ENCODE data around the gene SERPINA10.

SERPINA10 gene

DNA sequence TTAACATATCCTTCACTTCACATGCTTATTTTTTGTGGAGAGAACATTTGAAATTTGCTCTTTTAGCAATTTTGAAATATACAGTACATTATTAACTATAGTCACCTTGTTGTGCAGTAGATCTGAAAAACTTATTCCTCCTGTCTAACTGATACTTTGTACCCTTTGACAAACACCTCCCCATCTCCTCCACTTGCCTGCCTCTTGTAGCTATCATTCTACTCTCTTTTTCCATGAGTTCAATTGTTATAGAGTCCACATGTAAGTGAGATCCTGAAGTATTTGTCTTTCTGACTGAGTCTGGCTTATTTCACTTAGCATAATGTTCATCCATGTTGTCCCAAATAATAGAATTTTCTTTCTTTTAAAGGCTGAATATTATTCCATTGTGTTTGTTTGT lies 39.5 kb upstream of the SERPINA10 start:
- Histone ChIP-seq H3K27ac (ENCODE audit: insufficient read depth in 1 of 2, low read depth in 1 of 2, low read length in 2 of 2, poor library complexity in 1 of 2, severe bottlenecking in 2 of 2) (no peak overlapping the region), H3K4me3 (ENCODE audit: control insufficient read depth in 1 of 7, extremely low read depth in 1 of 7, insufficient read depth in 4 of 7, low read depth in 2 of 7, low read length in 6 of 7) (no peak overlapping the region), H3K9me3 (ENCODE audit: control extremely low read depth in 1 of 5, control insufficient read depth in 4 of 5, insufficient read depth in 2 of 5, low read depth in 1 of 5, low read length in 4 of 5) (no peaks in the 10 kb centered on the region), H3K27me3 (replicated peaks in 2 of 5; ENCODE audit: control insufficient read depth in 4 of 5, insufficient read depth in 5 of 5, low read length in 4 of 5) (peaks cover 0 to 6% (median 3%) of the 10 kb centered on the region in 5 experiments), H3K36me3 (ENCODE audit: control insufficient read depth in 4 of 4, insufficient read depth in 4 of 4, low read length in 3 of 4) (no peaks in the 10 kb centered on the region), H3K4me1 (ENCODE audit: control extremely low read depth in 1 of 4, control insufficient read depth in 4 of 4, insufficient read depth in 4 of 4, low read length in 3 of 4) (no peaks in the 10 kb centered on the region)
- CTCF ChIA-PET = no interaction called here
- DNase-seq = no peak
- POLR2A ChIA-PET = no interaction called here

DNA sequence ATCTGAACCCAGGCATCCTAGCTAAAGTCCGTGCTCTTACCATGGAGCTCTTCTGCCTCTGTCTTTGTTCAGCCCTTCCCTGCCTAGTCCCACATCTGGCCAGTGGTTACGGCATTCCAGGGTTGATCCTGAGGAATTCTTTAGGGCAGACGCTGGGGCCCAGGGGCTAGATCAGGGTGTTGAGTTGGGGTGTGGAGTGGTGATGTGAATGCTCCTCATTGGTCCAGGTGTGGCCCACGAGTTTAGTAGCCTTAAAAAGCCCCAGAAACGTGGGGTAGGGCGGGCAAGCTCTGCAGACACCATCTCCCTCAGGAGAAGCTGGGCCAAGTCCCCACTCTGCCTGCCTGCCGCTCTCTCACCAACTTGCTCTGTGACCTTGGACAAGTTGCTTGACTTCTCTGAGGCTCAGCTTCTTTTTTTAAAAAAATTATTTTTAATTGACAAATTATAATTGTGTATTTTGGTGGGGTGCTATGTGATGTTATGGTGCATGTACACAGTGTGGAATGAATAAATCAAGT lies 39.1 kb upstream of the SERPINA10 start:
- POLR2A ChIA-PET = no interaction called here

DNA sequence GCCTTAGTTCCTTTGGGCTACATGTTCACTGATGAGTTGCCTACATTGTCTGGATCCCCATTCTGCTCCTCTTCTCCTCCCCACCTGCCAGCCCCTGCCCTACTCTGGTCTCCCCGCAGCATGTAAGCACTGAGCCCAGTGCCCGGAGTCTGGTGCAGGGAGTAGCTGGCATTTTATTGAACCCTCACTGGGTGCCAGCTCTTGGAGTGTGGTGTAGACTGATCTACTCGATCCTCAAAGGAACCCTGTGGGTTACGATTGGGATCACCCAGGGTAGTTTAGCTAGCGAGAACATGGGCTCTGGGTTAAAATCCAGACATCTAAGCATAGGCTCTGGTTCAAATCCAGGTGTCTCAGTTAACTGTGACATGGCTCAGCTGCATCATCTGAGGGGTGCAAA lies 38.4 kb upstream of the SERPINA10 start:
- Histone ChIP-seq H3K27ac (ENCODE audit: insufficient read depth in 1 of 2, low read depth in 1 of 2, low read length in 2 of 2, poor library complexity in 1 of 2, severe bottlenecking in 2 of 2) (no peak overlapping the region), H3K9me3 (ENCODE audit: control extremely low read depth in 1 of 5, control insufficient read depth in 4 of 5, insufficient read depth in 2 of 5, low read depth in 1 of 5, low read length in 4 of 5) (peaks cover 0 to 3% (median 0%) of the 10 kb centered on the region in 5 experiments), H3K36me3 (ENCODE audit: control insufficient read depth in 4 of 4, insufficient read depth in 4 of 4, low read length in 3 of 4) (no peaks in the 10 kb centered on the region), H3K27me3 (replicated peaks in 2 of 5; ENCODE audit: control insufficient read depth in 4 of 5, insufficient read depth in 5 of 5, low read length in 4 of 5) (peaks cover 0 to 6% (median 3%) of the 10 kb centered on the region in 5 experiments), H3K4me3 (ENCODE audit: control insufficient read depth in 1 of 7, extremely low read depth in 1 of 7, insufficient read depth in 4 of 7, low read depth in 2 of 7, low read length in 6 of 7) (no peak overlapping the region), H3K4me1 (ENCODE audit: control extremely low read depth in 1 of 4, control insufficient read depth in 4 of 4, insufficient read depth in 4 of 4, low read length in 3 of 4) (no peaks in the 10 kb centered on the region)
- DNase-seq = no peak
- ChIA-PET POLR2A (no interaction called here), CTCF (no interaction called here)
- WGBS (ENCODE audit: insufficient coverage) = 100% methylated on average over 5 of the region's 5 CpGs

More for the DNA sequence above, 39.1 kb upstream of the SERPINA10 start:
- Histone ChIP-seq H3K27ac (ENCODE audit: insufficient read depth in 1 of 2, low read depth in 1 of 2, low read length in 2 of 2, poor library complexity in 1 of 2, severe bottlenecking in 2 of 2) (no peak overlapping the region), H3K9me3 (ENCODE audit: control extremely low read depth in 1 of 5, control insufficient read depth in 4 of 5, insufficient read depth in 2 of 5, low read depth in 1 of 5, low read length in 4 of 5) (no peaks in the 10 kb centered on the region), H3K4me3 (ENCODE audit: control insufficient read depth in 1 of 7, extremely low read depth in 1 of 7, insufficient read depth in 4 of 7, low read depth in 2 of 7, low read length in 6 of 7) (no peak overlapping the region), H3K4me1 (ENCODE audit: control extremely low read depth in 1 of 4, control insufficient read depth in 4 of 4, insufficient read depth in 4 of 4, low read length in 3 of 4) (no peaks in the 10 kb centered on the region), H3K36me3 (ENCODE audit: control insufficient read depth in 4 of 4, insufficient read depth in 4 of 4, low read length in 3 of 4) (no peaks in the 10 kb centered on the region), H3K27me3 (replicated peaks in 2 of 5; ENCODE audit: control insufficient read depth in 4 of 5, insufficient read depth in 5 of 5, low read length in 4 of 5) (peaks cover 0 to 6% (median 3%) of the 10 kb centered on the region in 5 experiments)
- no peak for DNase-seq
- WGBS (ENCODE audit: insufficient coverage) = 73% methylated on average over 4 of the region's 7 CpGs
- CTCF ChIA-PET = no interaction called here

DNA sequence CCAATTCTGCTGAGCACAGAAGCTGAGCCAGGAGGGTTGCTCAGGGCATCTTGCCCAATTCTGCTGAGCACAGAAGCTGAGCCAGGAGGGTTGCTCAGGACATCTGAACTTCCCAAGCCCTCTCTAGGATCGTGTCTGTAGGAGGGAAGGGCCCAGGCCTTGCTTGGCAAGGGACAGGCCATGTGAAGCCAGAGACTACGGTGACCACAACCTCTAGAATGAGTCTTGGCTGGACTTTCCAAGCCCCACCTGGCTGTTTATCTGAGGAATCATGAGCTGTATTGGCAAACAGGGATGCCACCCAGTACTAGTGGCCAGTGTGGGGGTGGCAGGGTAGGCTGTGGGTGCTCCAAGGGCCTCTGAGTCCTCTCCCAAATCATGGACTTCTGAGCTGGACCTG lies 37.8 kb upstream of the SERPINA10 start:
- H3K4me1 ChIP-seq (ENCODE audit: control extremely low read depth in 1 of 4, control insufficient read depth in 4 of 4, insufficient read depth in 4 of 4, low read length in 3 of 4) = no peaks in the 10 kb centered on the region
- H3K36me3 ChIP-seq (ENCODE audit: control insufficient read depth in 4 of 4, insufficient read depth in 4 of 4, low read length in 3 of 4) = no peaks in the 10 kb centered on the region
- CTCF ChIA-PET = no interaction called here
- no peak overlapping the region for H3K4me3 ChIP-seq (ENCODE audit: control insufficient read depth in 1 of 7, extremely low read depth in 1 of 7, insufficient read depth in 4 of 7, low read depth in 2 of 7, low read length in 6 of 7)
- POLR2A ChIA-PET = no interaction called here
- H3K27ac ChIP-seq (ENCODE audit: insufficient read depth in 1 of 2, low read depth in 1 of 2, low read length in 2 of 2, poor library complexity in 1 of 2, severe bottlenecking in 2 of 2) = no peak overlapping the region
- peaks cover 0 to 6% (median 3%) of the 10 kb centered on the region in 5 experiments for H3K27me3 ChIP-seq (replicated peaks in 2 of 5; ENCODE audit: control insufficient read depth in 4 of 5, insufficient read depth in 5 of 5, low read length in 4 of 5)
- WGBS (ENCODE audit: insufficient coverage) = 83% methylated on average over 2 of the region's 2 CpGs
- H3K9me3 ChIP-seq (ENCODE audit: control extremely low read depth in 1 of 5, control insufficient read depth in 4 of 5, insufficient read depth in 2 of 5, low read depth in 1 of 5, low read length in 4 of 5) = peaks cover 0 to 5% (median 0%) of the 10 kb centered on the region in 5 experiments
- no peak for DNase-seq

DNA sequence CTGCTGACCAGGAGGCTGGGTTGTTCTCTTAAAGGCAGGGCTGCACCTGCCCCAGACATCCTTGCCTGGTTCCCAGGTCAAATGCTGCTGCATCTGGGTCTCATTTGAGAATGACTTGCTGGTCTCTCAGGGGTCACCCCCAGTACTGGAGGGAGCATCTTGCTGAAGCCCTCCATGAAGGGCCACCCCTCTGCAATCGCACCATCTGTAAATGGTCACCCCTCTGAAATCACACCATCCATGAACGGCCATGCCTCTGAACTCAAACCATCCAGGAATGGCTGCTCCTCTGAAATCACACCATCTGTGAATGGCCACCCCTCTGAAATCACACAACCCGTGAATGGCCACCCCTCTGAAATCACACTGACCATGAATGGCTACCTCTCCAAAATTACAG lies 37.4 kb upstream of the SERPINA10 start:
- H3K4me1 ChIP-seq (ENCODE audit: control extremely low read depth in 1 of 4, control insufficient read depth in 4 of 4, insufficient read depth in 4 of 4, low read length in 3 of 4) = no peaks in the 10 kb centered on the region
- no peaks in the 10 kb centered on the region for H3K36me3 ChIP-seq (ENCODE audit: control insufficient read depth in 4 of 4, insufficient read depth in 4 of 4, low read length in 3 of 4)
- peaks cover 0 to 5% (median 0%) of the 10 kb centered on the region in 5 experiments for H3K9me3 ChIP-seq (ENCODE audit: control extremely low read depth in 1 of 5, control insufficient read depth in 4 of 5, insufficient read depth in 2 of 5, low read depth in 1 of 5, low read length in 4 of 5)
- WGBS (ENCODE audit: insufficient coverage) = 89% methylated on average over 2 of the region's 3 CpGs
- ChIA-PET CTCF (no interaction called here), POLR2A (no interaction called here)
- H3K27ac ChIP-seq (ENCODE audit: insufficient read depth in 1 of 2, low read depth in 1 of 2, low read length in 2 of 2, poor library complexity in 1 of 2, severe bottlenecking in 2 of 2) = no peak overlapping the region
- H3K4me3 ChIP-seq (ENCODE audit: control insufficient read depth in 1 of 7, extremely low read depth in 1 of 7, insufficient read depth in 4 of 7, low read depth in 2 of 7, low read length in 6 of 7) = no peak overlapping the region
- DNase-seq = no peak
- H3K27me3 ChIP-seq (replicated peaks in 2 of 5; ENCODE audit: control insufficient read depth in 4 of 5, insufficient read depth in 5 of 5, low read length in 4 of 5) = peaks cover 0 to 5% (median 3%) of the 10 kb centered on the region in 5 experiments

DNA sequence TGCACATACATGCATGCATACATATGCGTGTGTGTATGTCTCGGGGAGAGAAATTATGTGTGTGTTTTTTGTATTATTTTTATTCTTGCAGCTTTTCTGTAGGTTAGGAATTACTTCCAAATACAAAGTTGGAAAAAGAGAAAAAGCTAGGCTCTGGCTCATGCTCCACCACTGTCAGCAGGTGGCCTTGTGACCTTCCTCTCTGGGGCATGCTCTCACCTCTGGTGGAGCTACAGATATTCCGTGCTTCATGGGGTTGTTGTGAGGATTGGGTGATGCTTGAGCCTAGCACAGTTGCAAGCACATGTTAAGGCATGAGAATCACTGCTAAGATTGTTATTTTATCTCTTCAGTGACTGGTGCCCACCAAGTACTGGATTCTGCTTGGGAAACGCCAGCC lies 36.8 kb upstream of the SERPINA10 start:
- no peak for DNase-seq
- peaks cover 0 to 5% (median 0%) of the 10 kb centered on the region in 5 experiments for H3K9me3 ChIP-seq (ENCODE audit: control extremely low read depth in 1 of 5, control insufficient read depth in 4 of 5, insufficient read depth in 2 of 5, low read depth in 1 of 5, low read length in 4 of 5)
- POLR2A ChIA-PET = no interaction called here
- H3K27me3 ChIP-seq (replicated peaks in 2 of 5; ENCODE audit: control insufficient read depth in 4 of 5, insufficient read depth in 5 of 5, low read length in 4 of 5) = peaks cover 0 to 4% (median 3%) of the 10 kb centered on the region in 5 experiments
- H3K4me3 ChIP-seq (ENCODE audit: control insufficient read depth in 1 of 7, extremely low read depth in 1 of 7, insufficient read depth in 4 of 7, low read depth in 2 of 7, low read length in 6 of 7) = no peak overlapping the region
- WGBS (ENCODE audit: insufficient coverage) = no CpG with 5 or more reads among the region's 4 CpGs
- H3K36me3 ChIP-seq (ENCODE audit: control insufficient read depth in 4 of 4, insufficient read depth in 4 of 4, low read length in 3 of 4) = no peaks in the 10 kb centered on the region
- CTCF ChIA-PET = no interaction called here
- no peaks in the 10 kb centered on the region for H3K4me1 ChIP-seq (ENCODE audit: control extremely low read depth in 1 of 4, control insufficient read depth in 4 of 4, insufficient read depth in 4 of 4, low read length in 3 of 4)
- no peak overlapping the region for H3K27ac ChIP-seq (ENCODE audit: insufficient read depth in 1 of 2, low read depth in 1 of 2, low read length in 2 of 2, poor library complexity in 1 of 2, severe bottlenecking in 2 of 2)

DNA sequence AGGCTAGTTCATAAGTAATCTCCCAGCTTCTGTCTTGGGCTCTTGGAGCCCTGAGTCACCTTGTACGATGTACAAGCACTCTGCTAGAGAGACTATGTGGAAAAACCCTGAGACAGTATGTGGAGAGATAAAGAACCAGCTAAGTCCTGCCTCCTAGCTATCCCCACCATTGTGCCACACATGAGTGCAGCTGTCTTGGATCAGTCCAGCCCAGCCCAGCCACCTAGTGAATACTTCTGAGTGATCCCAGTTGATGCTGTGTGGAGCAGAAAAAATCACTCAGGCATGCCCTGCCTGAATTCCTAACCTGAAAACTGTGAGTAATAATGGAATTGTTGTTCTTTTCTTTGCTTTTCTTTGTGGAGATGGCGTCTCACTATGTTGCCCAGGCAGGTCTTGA lies 35.1 kb upstream of the SERPINA10 start:
- H3K9me3 ChIP-seq (ENCODE audit: control extremely low read depth in 1 of 5, control insufficient read depth in 4 of 5, insufficient read depth in 2 of 5, low read depth in 1 of 5, low read length in 4 of 5) = peaks cover 0 to 5% (median 0%) of the 10 kb centered on the region in 5 experiments
- H3K36me3 ChIP-seq (ENCODE audit: control insufficient read depth in 4 of 4, insufficient read depth in 4 of 4, low read length in 3 of 4) = no peaks in the 10 kb centered on the region
- ChIA-PET CTCF (no interaction called here), POLR2A (no interaction called here)
- no peak overlapping the region for H3K27ac ChIP-seq (ENCODE audit: insufficient read depth in 1 of 2, low read depth in 1 of 2, low read length in 2 of 2, poor library complexity in 1 of 2, severe bottlenecking in 2 of 2)
- H3K4me1 ChIP-seq (ENCODE audit: control extremely low read depth in 1 of 4, control insufficient read depth in 4 of 4, insufficient read depth in 4 of 4, low read length in 3 of 4) = no peaks in the 10 kb centered on the region
- no peak for DNase-seq
- H3K27me3 ChIP-seq (replicated peaks in 2 of 5; ENCODE audit: control insufficient read depth in 4 of 5, insufficient read depth in 5 of 5, low read length in 4 of 5) = peaks cover 0 to 3% (median 0%) of the 10 kb centered on the region in 5 experiments
- no CpG with 5 or more reads among the region's 2 CpGs for WGBS (ENCODE audit: insufficient coverage)
- no peak overlapping the region for H3K4me3 ChIP-seq (ENCODE audit: control insufficient read depth in 1 of 7, extremely low read depth in 1 of 7, insufficient read depth in 4 of 7, low read depth in 2 of 7, low read length in 6 of 7)
